Liver (tissue), 9 donors: ENCODE data around the gene ANKRD49. TPM values are rescaled to one million over a fixed set of nuclear protein-coding genes. Genes with fewer than 3 reads are reported as not detected.

ENCODE experiments used
- DNase-seq: peaks from one replicate; pipeline ENCODE4 v3.0.0-alpha.2; 2017; ENCODE audit warnings: low spot score
- H3K27ac ChIP-seq, 2 donors: one replicate each; pipeline ENCODE4 v1.7.0; 2013; ENCODE audit warnings: inconsistent platforms in 2 of 2, low read length in 2 of 2, control low read depth in 1 of 2, low read depth in 1 of 2, mild to moderate bottlenecking in 1 of 2
- H3K27me3 ChIP-seq, 4 donors: one replicate each; pipeline versions ENCODE4 v1.6.1 to v1.7.0; 2013; ENCODE audit warnings: low read length in 3 of 4, inconsistent platforms in 1 of 4, mild to moderate bottlenecking in 1 of 4, moderate library complexity in 1 of 4; ENCODE audit not compliant: control insufficient read depth in 4 of 4, insufficient read depth in 4 of 4
- H3K36me3 ChIP-seq, 4 donors: one replicate each; pipeline versions ENCODE4 v1.6.1 to v1.7.0; 2013; ENCODE audit warnings: low read length in 3 of 4, mild to moderate bottlenecking in 3 of 4, low read depth in 1 of 4, moderate library complexity in 1 of 4; ENCODE audit not compliant: control insufficient read depth in 4 of 4, insufficient read depth in 3 of 4
- H3K4me1 ChIP-seq, 4 donors: one replicate each; pipeline versions ENCODE4 v1.6.1 to v1.7.0; 2013; ENCODE audit warnings: low read length in 3 of 4, mild to moderate bottlenecking in 3 of 4, moderate library complexity in 1 of 4; ENCODE audit not compliant: control insufficient read depth in 4 of 4, insufficient read depth in 4 of 4
- H3K4me3 ChIP-seq, 3 donors: one replicate each; pipeline versions ENCODE4 v1.6.1 to v1.7.0; 2013; ENCODE audit warnings: low read length in 3 of 3, control low read depth in 1 of 3, low read depth in 1 of 3, mild to moderate bottlenecking in 1 of 3
- H3K9ac ChIP-seq, 2 donors: one replicate each; pipeline ENCODE4 v1.7.0; 2013; ENCODE audit warnings: low read length in 2 of 2, mild to moderate bottlenecking in 2 of 2, moderate library complexity in 2 of 2, control low read depth in 1 of 2, low read depth in 1 of 2
- H3K9me3 ChIP-seq, 4 donors: one replicate each; pipeline versions ENCODE4 v1.6.1 to v1.7.0; 2013; ENCODE audit warnings: low read length in 3 of 4; ENCODE audit not compliant: control insufficient read depth in 4 of 4
- CTCF ChIP-seq: fragments of 150-350 bp; IDR thresholded peaks from 2 replicates; pipeline ENCODE4 v1.5.1; 2017; ENCODE audit warnings: improper control_type of control experiment, low read depth, low read length; ENCODE audit not compliant: missing input control
- FOXA1 ChIP-seq: IDR thresholded peaks from 2 replicates; pipeline ENCODE4 v1.6.1; 2016; ENCODE audit warnings: antibody characterized with exemption
- HNF4G ChIP-seq: IDR thresholded peaks from 2 replicates; pipeline ENCODE4 v1.6.1; 2016; ENCODE audit warnings: antibody characterized with exemption
- JUND ChIP-seq, 2 donors: IDR thresholded peaks; 2 replicates each; pipeline ENCODE4 v1.6.1; 2016; ENCODE audit warnings: antibody characterized with exemption in 2 of 2
- MAX ChIP-seq: IDR thresholded peaks from 2 replicates; pipeline ENCODE4 v1.6.1; 2016; ENCODE audit warnings: antibody characterized with exemption
- NR2F2 ChIP-seq: IDR thresholded peaks from 2 replicates; pipeline ENCODE4 v1.6.1; 2016; ENCODE audit warnings: antibody characterized with exemption
- RAD21 ChIP-seq, 2 donors: IDR thresholded peaks; 2 replicates each; pipeline ENCODE4 v1.6.1; 2016; ENCODE audit warnings: antibody characterized with exemption in 2 of 2, mild to moderate bottlenecking in 2 of 2
- RXRA ChIP-seq, 2 donors: IDR thresholded peaks; 2 replicates each; pipeline ENCODE4 v1.6.1; 2017 to 2018; ENCODE audit warnings: antibody characterized with exemption in 2 of 2, mild to moderate bottlenecking in 1 of 2
- YY1 ChIP-seq: IDR thresholded peaks from 2 replicates; pipeline ENCODE4 v1.6.1; 2016; ENCODE audit warnings: antibody characterized with exemption, mild to moderate bottlenecking
- ZBTB33 ChIP-seq: IDR thresholded peaks from 2 replicates; pipeline ENCODE4 v1.6.1; 2016; ENCODE audit warnings: antibody characterized with exemption
- WGBS: extraction: QIAGEN DNeasy Blood & Tissue Kit; methylation state at CpG from one replicate; pipeline ENCODE4 v1.1.7; 2013; 5-methylcytosine and 5-hydroxymethylcytosine counted together
- polyA plus RNA-seq, 2 donors: library from polyadenylated mRNA; stranded (reverse) in 1 of 2; unstranded in 1 of 2; fragments of 200-250 nt in 1 of 2; fragments of >200 nt in 1 of 2; fragmentation: Nextera tagmentation in 1 of 2; extraction: Ambion mirVana in 1 of 2; gene quantifications; one replicate each; pipeline versions ENCODE4 v1.2.1 to v1.2.3, GENCODE V29; 2013 to 2015
- total RNA-seq, 2 donors: library from RNA; depleted of rRNA; stranded (reverse); fragments of >200 nt; gene quantifications; one replicate each; pipeline ENCODE4 v1.2.3, GENCODE V29; 2014
- donor health status: healthy.
- donor health status: healthy.
- donor health status: healthy.
- donor health status: healthy.
- donor health status: healthy.

ANKRD49 gene
- total and polyA plus RNA-seq, 4 donors = 5.4 to 12.3 (median 9.8) TPM

- TF ChIP-seq JUND (IDR thresholded peaks at IDR 0.05) = no peak
- TF ChIP-seq FOXA1 = no peak
- TF ChIP-seq ZBTB33 = no peak
- no peak for TF ChIP-seq NR2F2
- TF ChIP-seq RAD21 (IDR thresholded peaks at IDR 0.05) = no peak
- peaks cover 2 to 35% (median 9%) of the 10 kb centered on the region in 4 donors for H3K36me3 ChIP-seq
- DNase-seq = no peak
- H3K27me3 ChIP-seq = no peaks in the 10 kb centered on the region
- H3K4me3 ChIP-seq = no peak overlapping the region
- H3K4me1 ChIP-seq = no peaks in the 10 kb centered on the region
- no peak overlapping the region for H3K9ac ChIP-seq
- 97% methylated on average over 3 of the region's 3 CpGs for WGBS
- H3K27ac ChIP-seq = no peak overlapping the region
- H3K9me3 ChIP-seq = no peaks in the 10 kb centered on the region
Measured at GRCh38 chr11:94472916-94473799, 20.6 kb upstream of the ANKRD49 start.

- TF ChIP-seq HNF4G = no peak
- TF ChIP-seq FOXA1 = no peak
- TF ChIP-seq YY1 = no peak
- TF ChIP-seq CTCF = no peak
- no peak overlapping the region for H3K4me3 ChIP-seq
- no peak overlapping the region for H3K9ac ChIP-seq
- 87% methylated on average over 2 of the region's 2 CpGs for WGBS
- DNase-seq = no peak
- peaks cover 5 to 30% (median 14%) of the 10 kb centered on the region in 4 donors for H3K36me3 ChIP-seq
- H3K27ac ChIP-seq = no peak overlapping the region
- H3K9me3 ChIP-seq = no peaks in the 10 kb centered on the region
- H3K4me1 ChIP-seq = no peaks in the 10 kb centered on the region
- no peaks in the 10 kb centered on the region for H3K27me3 ChIP-seq
Measured at GRCh38 chr11:94477624-94478023, 16.2 kb upstream of the ANKRD49 start.

- no peak for DNase-seq
- Histone ChIP-seq H3K27me3 (no peaks in the 10 kb centered on the region), H3K4me3 (no peak overlapping the region), H3K9ac (no peak overlapping the region), H3K9me3 (no peaks in the 10 kb centered on the region), H3K4me1 (no peaks in the 10 kb centered on the region), H3K27ac (no peak overlapping the region), H3K36me3 (peaks cover 10 to 30% (median 18%) of the 10 kb centered on the region in 4 donors)
- TF ChIP-seq CTCF (no peak), FOXA1 (no peak), NR2F2 (no peak), RXRA (IDR thresholded peaks at IDR 0.05) (no peak), MAX (no peak), JUND (IDR thresholded peaks at IDR 0.05) (no peak)
Measured at GRCh38 chr11:94481342-94481741, 12.4 kb upstream of the ANKRD49 start.
